Right lobe of liver (tissue), 6 donors: ENCODE results near the gene KRT80. TPM values are rescaled to one million over a fixed set of nuclear protein-coding genes. Genes with fewer than 3 reads are reported as not detected.

Experiments
- ATAC-seq, 4 donors: fragments of 200-7000 bp; cut with Tn5 transposase; one replicate each; pipeline ENCODE4 v1.9.1; 2020; ENCODE audit warnings: mild to moderate bottlenecking in 4 of 4, moderate library complexity in 4 of 4
- DNase-seq, 3 donors: peaks; one replicate each; pipeline ENCODE4 v3.0.0-alpha.2; 2020
- H3K27ac ChIP-seq, 3 donors: fragments of 200-600 bp; one replicate each; pipeline ENCODE4 v1.8.0; 2022
- H3K27me3 ChIP-seq, 2 donors: fragments of 200-600 bp; one replicate each; pipeline ENCODE4 v1.8.0; 2022
- H3K36me3 ChIP-seq, 4 donors: fragments of 200-600 bp; sonication (generic) in 1 of 4; one replicate each; pipeline versions ENCODE4 v1.5.1 to v1.8.0; 2017 to 2022; ENCODE audit warnings: control low read depth in 1 of 4
- H3K4me1 ChIP-seq, 4 donors: fragments of 200-600 bp; sonication (generic) in 1 of 4; one replicate each; pipeline versions ENCODE4 v1.5.1 to v1.8.0; 2017 to 2022; ENCODE audit warnings: control low read depth in 1 of 4
- H3K4me3 ChIP-seq, 3 donors: fragments of 200-600 bp; one replicate each; pipeline ENCODE4 v1.8.0; 2022
- H3K9me3 ChIP-seq, 4 donors: fragments of 200-600 bp; sonication (generic) in 1 of 4; one replicate each; pipeline versions ENCODE4 v1.5.1 to v1.8.0; 2017 to 2022; ENCODE audit warnings: control low read depth in 1 of 4
- CTCF ChIP-seq, 4 donors: fragments of 200-600 bp in 3 of 4; fragments of 450-650 bp in 1 of 4; IDR thresholded peaks; one replicate each; pipeline versions ENCODE4 v1.5.1 to v1.8.0; 2016 to 2022; ENCODE audit warnings: antibody characterized with exemption in 4 of 4, mild to moderate bottlenecking in 2 of 4
- POLR2A ChIP-seq: fragments of 450-650 bp; IDR thresholded peaks from one replicate; pipeline ENCODE4 v1.6.1; 2017; ENCODE audit warnings: antibody characterized with exemption, mild to moderate bottlenecking
- WGBS: methylation state at CpG from one replicate; pipeline ENCODE4 v1.1.6; 2018; ENCODE audit warnings: low coverage, low lambda C conversion rate; ENCODE audit not compliant: insufficient coverage; ENCODE audit errors: missing lambda C conversion rate; 5-methylcytosine and 5-hydroxymethylcytosine counted together
- intact Hi-C, 2 donors: fragments of 100-400 bp; cut with DNase I; formaldehyde crosslinking; loops; one replicate each; pipeline versions ENCODE4 v1.11.2 to v1.14.1; 2022
- total RNA-seq, 6 experiments: library from RNA; depleted of rRNA in 2 of 6; stranded (reverse); fragments of >200 nt in 2 of 6; fragmentation: NEBNext Ultra II Directional in 3 of 6; extraction: Animal tissue kit (Norgen Biotek cat#: 25700) in 3 of 6; gene quantifications; one replicate each; pipeline versions ENCODE4 v1.1.0 to v1.2.4, GENCODE V29; 2016 to 2023
- donor health status: DM: no; HTN: yes; CAD: no.
- donor health status: DM: no; HTN: no; CAD: no.
- donor health status: DM: no; HTN: no; CAD: no.
- donor health status: DM: no; HTN: yes; CAD: no.
- donor health status: DM: no; HTN: yes; CAD: no.

The KRT80 gene
- total RNA-seq, 6 experiments from 2014 or later, result 0.09 to 0.51 (median 0.15) TPM

DNA sequence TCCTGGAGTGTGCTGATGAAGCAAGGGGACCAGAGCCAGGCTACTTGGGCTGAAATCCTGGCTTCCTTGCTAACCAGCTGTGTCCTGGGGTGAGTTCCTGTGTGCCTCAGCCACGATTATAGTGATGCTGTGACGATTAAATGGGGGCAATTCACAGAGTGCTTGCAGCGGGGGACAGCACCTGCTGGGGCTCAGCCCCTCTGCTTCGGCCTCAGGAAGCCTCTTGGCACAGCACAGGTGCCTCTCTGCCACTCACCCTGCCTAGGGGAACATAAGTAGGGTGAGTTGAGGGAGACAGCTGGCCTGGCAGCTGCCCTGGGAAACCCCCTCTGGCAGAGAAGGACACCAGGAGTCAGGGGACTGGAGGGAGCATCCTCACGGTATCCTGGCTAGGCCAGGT lies 9.4 kb downstream of the KRT80 start:
- no peak for ATAC-seq
- no peaks in the 10 kb centered on the region for H3K27me3 ChIP-seq
- H3K9me3 ChIP-seq, result no peaks in the 10 kb centered on the region
- H3K27ac ChIP-seq, result no peak overlapping the region
- 48% methylated on average over 3 of the region's 5 CpGs for WGBS
- intact Hi-C loops, result no loop called here
- H3K4me3 ChIP-seq, result no peak overlapping the region
- DNase-seq, result no peak
- TF ChIP-seq CTCF (IDR thresholded peaks at IDR 0.05) (no peak), POLR2A (no peak)
- H3K36me3 ChIP-seq, result no peaks in the 10 kb centered on the region
- no peaks in the 10 kb centered on the region for H3K4me1 ChIP-seq

GRCh38 chr12:52181746-52182145 lies 10.1 kb downstream of the KRT80 start:
- H3K36me3 ChIP-seq, result no peaks in the 10 kb centered on the region
- H3K27me3 ChIP-seq, result no peaks in the 10 kb centered on the region
- no peak overlapping the region for H3K4me3 ChIP-seq
- H3K4me1 ChIP-seq, result no peaks in the 10 kb centered on the region
- ATAC-seq, result no peak
- no peak for DNase-seq
- 62% methylated on average over 4 of the region's 9 CpGs for WGBS
- TF ChIP-seq POLR2A, result no peak
- TF ChIP-seq CTCF (IDR thresholded peaks at IDR 0.05), result no peak
- intact Hi-C loops, result no loop called here
- no peaks in the 10 kb centered on the region for H3K9me3 ChIP-seq
- H3K27ac ChIP-seq, result no peak overlapping the region

GRCh38 chr12:52180971-52181628 lies 10.7 kb downstream of the KRT80 start:
- TF ChIP-seq CTCF (IDR thresholded peaks at IDR 0.05), result no peak
- no peak for TF ChIP-seq POLR2A
- Histone ChIP-seq H3K36me3 (no peaks in the 10 kb centered on the region), H3K27ac (no peak overlapping the region), H3K4me3 (no peak overlapping the region), H3K4me1 (no peaks in the 10 kb centered on the region), H3K9me3 (no peaks in the 10 kb centered on the region), H3K27me3 (no peaks in the 10 kb centered on the region)
- intact Hi-C loops, result no loop called here
- 54% methylated on average over 5 of the region's 6 CpGs for WGBS
- ATAC-seq (no peak), DNase-seq (no peak)

GRCh38 chr12:52179396-52179973 lies 12.3 kb downstream of the KRT80 start:
- no peaks in the 10 kb centered on the region for H3K36me3 ChIP-seq
- H3K4me3 ChIP-seq, result no peak overlapping the region
- WGBS, result 55% methylated on average over 2 of the region's 6 CpGs
- intact Hi-C loops, result no loop called here
- H3K27me3 ChIP-seq, result no peaks in the 10 kb centered on the region
- ATAC-seq (peak in 1 of 4 donors; percentile 11), DNase-seq (no peak)
- no peaks in the 10 kb centered on the region for H3K4me1 ChIP-seq
- H3K27ac ChIP-seq, result no peak overlapping the region
- TF ChIP-seq CTCF (IDR thresholded peaks at IDR 0.05), result no peak
- TF ChIP-seq POLR2A, result no peak
- no peaks in the 10 kb centered on the region for H3K9me3 ChIP-seq
